ENCODE data around the gene SWSAP1.
A peak's percentile ranks its signal among the peaks of the same experiment; 100 is the strongest.
"Not testable (repeated sequence)": the region's sequence is repeated elsewhere in the genome, so short reads cannot be mapped to it uniquely, and the experiment has no call there.

Gene SWSAP1

GRCh38 chr19:11354102-11354501 is 20.4 kb upstream of the SWSAP1 start:
- not testable (repeated sequence) for DNase-seq (ENCODE audit: low read depth in 2 of 2, low spot score in 1 of 2)

- peak; percentile 43 to 64 for DNase-seq (ENCODE audit: low read depth in 2 of 2, low spot score in 1 of 2)
Observed at GRCh38 chr19:11355160-11356073, 19.0 kb upstream of the SWSAP1 start, which contains the start of gene PLPPR2. Gene PLPPR2, plus strand, starts transcription at chr19:11355432. Its CDS starts 2,242 bp downstream, at chr19:11357674.

- DNase-seq (ENCODE audit: low read depth in 2 of 2, low spot score in 1 of 2): no peak
Observed at GRCh38 chr19:11356074-11356397, 18.4 kb upstream of the SWSAP1 start.

- no peak for DNase-seq (ENCODE audit: low read depth in 2 of 2, low spot score in 1 of 2)
Observed at GRCh38 chr19:11356676-11357550, 17.6 kb upstream of the SWSAP1 start.

GRCh38 chr19:11359421-11359820 is 15.0 kb upstream of the SWSAP1 start:
- no peak for DNase-seq (ENCODE audit: low read depth in 2 of 2, low spot score in 1 of 2)

- no peak for DNase-seq (ENCODE audit: low read depth in 2 of 2, low spot score in 1 of 2)
Observed at GRCh38 chr19:11361037-11361770, 13.3 kb upstream of the SWSAP1 start.

GRCh38 chr19:11361771-11362731 is 12.4 kb upstream of the SWSAP1 start:
- no peak for DNase-seq (ENCODE audit: low read depth in 2 of 2, low spot score in 1 of 2)

GRCh38 chr19:11363881-11364280 is 10.6 kb upstream of the SWSAP1 start:
- DNase-seq (ENCODE audit: low read depth in 2 of 2, low spot score in 1 of 2): no peak

- DNase-seq (ENCODE audit: low read depth in 2 of 2, low spot score in 1 of 2): no peak
Observed at GRCh38 chr19:11364296-11364904, 10.1 kb upstream of the SWSAP1 start.

GRCh38 chr19:11364935-11365334 is 9.5 kb upstream of the SWSAP1 start:
- no peak for DNase-seq (ENCODE audit: low read depth in 2 of 2, low spot score in 1 of 2)

- DNase-seq (ENCODE audit: low read depth in 2 of 2, low spot score in 1 of 2): no peak
Observed at GRCh38 chr19:11365557-11366117, 8.8 kb upstream of the SWSAP1 start.

GRCh38 chr19:11367528-11367927 is 6.9 kb upstream of the SWSAP1 start:
- DNase-seq (ENCODE audit: low read depth in 2 of 2, low spot score in 1 of 2): no peak

- no peak for DNase-seq (ENCODE audit: low read depth in 2 of 2, low spot score in 1 of 2)
Observed at GRCh38 chr19:11370744-11371143, 3.7 kb upstream of the SWSAP1 start.

- no peak for DNase-seq (ENCODE audit: low read depth in 2 of 2, low spot score in 1 of 2)
Observed at GRCh38 chr19:11373166-11373884, 1.1 kb upstream of the SWSAP1 start.

- no peak for DNase-seq (ENCODE audit: low read depth in 2 of 2, low spot score in 1 of 2)
Observed at GRCh38 chr19:11373885-11374432, 507 bp upstream of the SWSAP1 start.

GRCh38 chr19:11375143-11375948 is 880 bp downstream of the SWSAP1 start:
- DNase-seq (ENCODE audit: low read depth in 2 of 2, low spot score in 1 of 2): peak; percentile 17 to 44

GRCh38 chr19:11377237-11377636 is 2.8 kb downstream of the SWSAP1 start:
- no peak for DNase-seq (ENCODE audit: low read depth in 2 of 2, low spot score in 1 of 2)

GRCh38 chr19:11377756-11378155 is 3.3 kb downstream of the SWSAP1 start:
- no peak for DNase-seq (ENCODE audit: low read depth in 2 of 2, low spot score in 1 of 2)

Measured in stimulated activated CD8-positive, alpha-beta memory T cell treated with anti-CD3 and anti-CD28 coated beads, Interleukin-4, amount 100 ng/mL, for 1 hour (primary cell).